Measurements from ENCODE around the gene UBE2QL1.

Gene UBE2QL1

DNA sequence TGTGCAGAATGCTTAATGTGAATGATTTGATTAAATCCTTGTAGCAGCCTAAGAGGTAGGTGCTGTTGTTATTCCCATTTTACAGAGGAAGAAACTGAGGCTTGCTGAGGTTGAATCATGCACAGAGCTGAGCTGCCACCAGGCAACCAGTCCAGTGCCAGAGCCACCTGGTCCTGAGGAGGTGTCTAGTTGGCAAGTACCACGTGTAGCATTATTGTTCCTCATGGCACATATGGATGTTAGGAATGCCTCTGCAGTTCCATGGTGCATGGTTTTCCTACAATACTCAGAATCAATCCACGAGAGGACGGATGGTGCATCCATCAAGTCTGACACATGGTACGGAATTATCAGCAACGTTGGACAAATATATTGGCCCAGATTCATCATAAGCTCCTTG, 8.9 kb downstream of the UBE2QL1 start:
- H3K36me3 Mint-ChIP-seq (ENCODE audit: low read depth), result no peaks in the 10 kb centered on the region
- DNase-seq, result no peak
- H3K9me3 Mint-ChIP-seq, result no peaks in the 10 kb centered on the region
- H3K27ac Mint-ChIP-seq, result no peak overlapping the region
- no peak overlapping the region for H3K4me3 Mint-ChIP-seq
- ATAC-seq, result no peak
- no peaks in the 10 kb centered on the region for H3K4me1 Mint-ChIP-seq
- peaks cover 39% of the 10 kb centered on the region for H3K27me3 Mint-ChIP-seq

DNA sequence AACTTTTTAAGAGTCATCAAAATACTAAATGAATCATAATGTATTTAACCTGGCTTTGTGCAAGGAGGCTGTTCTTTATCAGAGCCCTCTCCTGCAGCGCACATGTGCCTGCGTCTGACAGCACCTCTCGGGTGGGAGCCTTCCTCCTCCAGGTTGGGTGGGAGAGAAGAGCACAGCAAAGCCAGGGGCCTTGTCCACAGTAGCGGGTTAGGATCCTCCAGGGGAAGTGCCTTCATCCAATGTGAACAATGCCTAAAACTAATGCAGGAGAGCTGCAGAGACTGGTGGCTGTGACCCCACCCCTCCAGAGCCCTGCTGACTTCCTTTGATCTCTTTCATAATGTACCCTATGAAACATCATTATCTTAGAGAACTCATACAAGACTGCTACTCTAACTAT, 10.2 kb downstream of the UBE2QL1 start:
- peaks cover 31% of the 10 kb centered on the region for H3K27me3 Mint-ChIP-seq
- no peak for ATAC-seq
- H3K4me3 Mint-ChIP-seq, result no peak overlapping the region
- H3K9me3 Mint-ChIP-seq, result no peaks in the 10 kb centered on the region
- H3K27ac Mint-ChIP-seq, result no peak overlapping the region
- no peak for DNase-seq
- H3K36me3 Mint-ChIP-seq (ENCODE audit: low read depth), result no peaks in the 10 kb centered on the region
- H3K4me1 Mint-ChIP-seq, result no peaks in the 10 kb centered on the region

DNA sequence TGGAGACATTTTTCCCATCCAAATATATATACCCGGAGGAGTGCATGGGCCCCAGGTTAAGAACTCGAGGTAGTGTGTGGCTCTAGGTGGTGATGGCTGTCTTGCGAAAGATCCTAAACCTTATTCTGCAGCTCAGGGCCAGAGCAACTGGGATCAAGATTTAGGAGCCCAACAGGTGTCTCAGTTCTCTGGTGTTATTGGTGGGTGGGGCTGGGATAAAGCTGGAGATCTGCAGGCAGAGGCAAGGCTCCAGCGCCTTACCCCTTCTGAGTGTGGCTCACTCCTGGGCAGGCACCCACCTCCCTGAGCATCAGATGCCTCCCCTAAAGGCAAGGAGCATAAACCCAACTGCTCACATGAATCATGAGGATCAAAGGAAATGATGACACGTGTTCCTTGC, 11.2 kb downstream of the UBE2QL1 start:
- Mint-ChIP-seq H3K27ac (no peak overlapping the region), H3K27me3 (peaks cover 24% of the 10 kb centered on the region), H3K9me3 (no peaks in the 10 kb centered on the region), H3K36me3 (ENCODE audit: low read depth) (no peaks in the 10 kb centered on the region), H3K4me3 (no peak overlapping the region), H3K4me1 (no peaks in the 10 kb centered on the region)
- ATAC-seq, result no peak
- no peak for DNase-seq

DNA sequence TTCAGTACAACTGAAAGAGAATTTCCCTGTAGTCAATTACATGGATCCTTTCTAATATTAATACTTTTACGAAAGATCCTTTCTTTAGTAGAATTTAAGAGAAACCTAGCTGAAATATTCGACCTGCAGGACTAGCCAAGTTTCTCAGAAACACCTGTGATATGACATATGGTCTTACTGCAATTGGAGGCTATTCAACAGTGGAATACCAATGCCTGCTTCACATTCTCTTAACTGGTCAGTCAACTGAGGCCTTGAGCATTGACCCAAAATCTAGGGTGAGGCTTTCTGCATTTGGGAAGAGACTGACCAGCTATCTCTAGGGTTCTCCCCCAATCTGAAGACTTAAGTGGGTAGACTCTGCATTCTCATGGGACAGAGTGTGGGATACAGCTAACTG, 12.3 kb downstream of the UBE2QL1 start:
- ATAC-seq, result no peak
- Mint-ChIP-seq H3K4me3 (no peak overlapping the region), H3K27me3 (peaks cover 16% of the 10 kb centered on the region), H3K27ac (no peak overlapping the region), H3K36me3 (ENCODE audit: low read depth) (no peaks in the 10 kb centered on the region), H3K9me3 (no peaks in the 10 kb centered on the region), H3K4me1 (no peaks in the 10 kb centered on the region)
- DNase-seq, result no peak

- H3K27ac Mint-ChIP-seq, result no peak overlapping the region
- H3K4me3 Mint-ChIP-seq, result no peak overlapping the region
- no peaks in the 10 kb centered on the region for H3K36me3 Mint-ChIP-seq (ENCODE audit: low read depth)
- no peaks in the 10 kb centered on the region for H3K9me3 Mint-ChIP-seq
- ATAC-seq (no peak), DNase-seq (no peak)
- H3K27me3 Mint-ChIP-seq, result peaks cover 13% of the 10 kb centered on the region
- no peaks in the 10 kb centered on the region for H3K4me1 Mint-ChIP-seq
Measured at GRCh38 chr5:6461793-6462650, 13.4 kb downstream of the UBE2QL1 start.

- Mint-ChIP-seq H3K36me3 (ENCODE audit: low read depth) (no peaks in the 10 kb centered on the region), H3K4me3 (no peak overlapping the region), H3K9me3 (no peaks in the 10 kb centered on the region), H3K27me3 (peaks cover 7% of the 10 kb centered on the region), H3K4me1 (no peaks in the 10 kb centered on the region), H3K27ac (no peak overlapping the region)
- ATAC-seq (no peak), DNase-seq (no peak)
Measured at GRCh38 chr5:6462671-6463070, 14.0 kb downstream of the UBE2QL1 start.

GRCh38 chr5:6464441-6464840, 15.8 kb downstream of the UBE2QL1 start:
- Mint-ChIP-seq H3K27me3 (peaks cover 4% of the 10 kb centered on the region), H3K27ac (no peak overlapping the region), H3K36me3 (ENCODE audit: low read depth) (no peaks in the 10 kb centered on the region), H3K9me3 (no peaks in the 10 kb centered on the region), H3K4me1 (no peaks in the 10 kb centered on the region), H3K4me3 (no peak overlapping the region)
- ATAC-seq (no peak), DNase-seq (no peak)

- no peak overlapping the region for H3K4me3 Mint-ChIP-seq
- DNase-seq (no peak), ATAC-seq (no peak)
- no peaks in the 10 kb centered on the region for H3K9me3 Mint-ChIP-seq
- H3K36me3 Mint-ChIP-seq (ENCODE audit: low read depth), result no peaks in the 10 kb centered on the region
- H3K4me1 Mint-ChIP-seq, result no peaks in the 10 kb centered on the region
- H3K27me3 Mint-ChIP-seq, result no peaks in the 10 kb centered on the region
- no peak overlapping the region for H3K27ac Mint-ChIP-seq
Measured at GRCh38 chr5:6465831-6466790, 17.5 kb downstream of the UBE2QL1 start.

GRCh38 chr5:6466975-6467567, 18.4 kb downstream of the UBE2QL1 start:
- Mint-ChIP-seq H3K4me1 (no peaks in the 10 kb centered on the region), H3K27ac (no peak overlapping the region), H3K27me3 (no peaks in the 10 kb centered on the region), H3K9me3 (no peaks in the 10 kb centered on the region), H3K4me3 (no peak overlapping the region), H3K36me3 (ENCODE audit: low read depth) (no peaks in the 10 kb centered on the region)
- DNase-seq (no peak), ATAC-seq (no peak)

DNA sequence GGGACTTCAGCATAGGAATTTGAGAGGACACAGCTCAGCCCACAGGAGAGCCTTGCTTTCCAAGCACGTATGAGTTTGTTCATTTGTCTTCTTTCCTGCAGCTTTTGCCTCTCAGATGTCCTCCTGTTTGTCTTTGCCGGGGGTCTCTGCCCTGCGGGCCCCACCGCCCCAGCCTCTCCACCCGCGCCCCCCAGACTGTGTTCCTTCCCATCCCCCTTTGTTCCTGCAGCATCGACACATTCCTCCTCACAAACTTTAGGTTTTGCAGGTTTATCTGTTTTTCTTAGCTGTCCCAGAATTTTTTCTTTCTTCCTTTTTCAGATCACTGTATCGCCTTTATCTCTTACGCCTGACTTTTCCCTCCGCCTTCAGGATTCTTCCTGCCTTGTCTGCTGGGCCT, 18.9 kb downstream of the UBE2QL1 start:
- H3K36me3 Mint-ChIP-seq (ENCODE audit: low read depth), result no peaks in the 10 kb centered on the region
- H3K9me3 Mint-ChIP-seq, result no peaks in the 10 kb centered on the region
- no peak overlapping the region for H3K4me3 Mint-ChIP-seq
- no peak for ATAC-seq
- H3K27ac Mint-ChIP-seq, result no peak overlapping the region
- H3K27me3 Mint-ChIP-seq, result no peaks in the 10 kb centered on the region
- DNase-seq, result no peak
- H3K4me1 Mint-ChIP-seq, result no peaks in the 10 kb centered on the region

DNA sequence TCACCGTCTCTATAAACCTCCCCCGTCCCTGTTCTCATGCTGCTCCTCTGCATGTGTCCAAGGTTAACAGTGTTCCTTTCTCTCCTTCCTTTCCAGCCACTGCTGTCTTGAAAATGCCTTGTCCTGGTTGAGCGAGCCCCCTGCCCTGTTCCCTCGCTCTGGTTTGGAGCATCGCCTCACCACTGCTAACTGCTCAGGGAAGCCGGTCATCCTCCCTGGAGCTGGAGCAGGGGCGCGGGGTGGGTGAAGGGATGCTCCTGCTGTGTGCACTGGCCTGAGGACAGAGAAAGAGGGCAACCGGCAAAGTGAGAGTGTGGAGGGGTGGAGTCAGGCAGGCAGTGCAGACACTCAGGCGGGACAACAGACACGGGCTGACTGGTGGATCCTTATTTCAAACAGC, 19.4 kb downstream of the UBE2QL1 start:
- Mint-ChIP-seq H3K4me1 (no peaks in the 10 kb centered on the region), H3K27ac (no peak overlapping the region), H3K36me3 (ENCODE audit: low read depth) (no peaks in the 10 kb centered on the region), H3K9me3 (no peaks in the 10 kb centered on the region), H3K27me3 (peaks cover 2% of the 10 kb centered on the region), H3K4me3 (no peak overlapping the region)
- ATAC-seq (no peak), DNase-seq (no peak)

DNA sequence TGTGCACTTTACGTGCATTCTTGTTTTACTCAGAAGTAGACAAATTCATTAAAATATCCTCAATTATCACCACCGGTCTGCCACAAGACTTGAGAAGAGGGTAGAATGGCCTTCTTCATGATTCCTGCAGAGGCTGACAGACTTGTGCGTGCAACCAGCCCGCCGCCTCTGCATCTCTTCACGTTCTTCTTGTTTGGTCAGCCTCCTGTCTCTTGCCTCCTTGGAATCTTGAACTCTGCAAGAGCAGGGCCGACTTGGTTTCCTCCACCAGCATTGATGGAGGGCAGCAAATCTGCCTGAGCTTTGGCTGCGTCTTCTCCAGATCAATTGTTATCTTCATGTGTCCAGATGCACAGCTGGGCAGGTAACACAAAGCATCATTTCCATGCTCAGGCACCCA, 20.2 kb downstream of the UBE2QL1 start:
- Mint-ChIP-seq H3K36me3 (ENCODE audit: low read depth) (no peaks in the 10 kb centered on the region), H3K27me3 (peaks cover 2% of the 10 kb centered on the region), H3K27ac (no peak overlapping the region), H3K4me3 (no peak overlapping the region), H3K4me1 (no peaks in the 10 kb centered on the region), H3K9me3 (no peaks in the 10 kb centered on the region)
- ATAC-seq (no peak), DNase-seq (no peak)

DNA sequence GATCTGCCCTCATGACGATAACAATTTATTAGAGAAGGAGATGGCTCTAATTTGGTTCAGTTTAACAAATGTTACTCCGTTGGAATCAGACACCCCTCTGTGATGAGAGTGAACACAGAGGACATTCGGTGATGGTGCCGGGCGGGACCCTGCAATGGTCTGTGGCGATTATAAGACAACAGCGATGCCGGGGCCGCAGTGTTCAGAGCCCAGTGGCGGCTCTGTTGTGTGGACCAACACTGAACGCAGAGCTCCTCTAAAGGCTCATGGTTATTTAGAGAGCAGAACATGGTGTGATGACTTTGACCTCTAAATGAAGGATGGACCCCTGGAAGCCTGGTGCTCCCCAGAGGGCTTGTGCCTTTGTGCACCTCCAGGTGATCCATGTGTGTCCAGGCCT, 21.2 kb downstream of the UBE2QL1 start:
- no peak overlapping the region for H3K27ac Mint-ChIP-seq
- ATAC-seq, result no peak
- H3K27me3 Mint-ChIP-seq, result peaks cover 2% of the 10 kb centered on the region
- no peaks in the 10 kb centered on the region for H3K9me3 Mint-ChIP-seq
- H3K4me3 Mint-ChIP-seq, result no peak overlapping the region
- H3K4me1 Mint-ChIP-seq, result no peaks in the 10 kb centered on the region
- DNase-seq, result no peak
- H3K36me3 Mint-ChIP-seq (ENCODE audit: low read depth), result no peaks in the 10 kb centered on the region

- Mint-ChIP-seq H3K4me3 (no peak overlapping the region), H3K27me3 (peaks cover 2% of the 10 kb centered on the region), H3K27ac (no peak overlapping the region), H3K36me3 (ENCODE audit: low read depth) (no peaks in the 10 kb centered on the region), H3K9me3 (no peaks in the 10 kb centered on the region), H3K4me1 (no peaks in the 10 kb centered on the region)
- ATAC-seq (no peak), DNase-seq (no peak)
Measured at GRCh38 chr5:6470672-6471071, 22.0 kb downstream of the UBE2QL1 start.

DNA sequence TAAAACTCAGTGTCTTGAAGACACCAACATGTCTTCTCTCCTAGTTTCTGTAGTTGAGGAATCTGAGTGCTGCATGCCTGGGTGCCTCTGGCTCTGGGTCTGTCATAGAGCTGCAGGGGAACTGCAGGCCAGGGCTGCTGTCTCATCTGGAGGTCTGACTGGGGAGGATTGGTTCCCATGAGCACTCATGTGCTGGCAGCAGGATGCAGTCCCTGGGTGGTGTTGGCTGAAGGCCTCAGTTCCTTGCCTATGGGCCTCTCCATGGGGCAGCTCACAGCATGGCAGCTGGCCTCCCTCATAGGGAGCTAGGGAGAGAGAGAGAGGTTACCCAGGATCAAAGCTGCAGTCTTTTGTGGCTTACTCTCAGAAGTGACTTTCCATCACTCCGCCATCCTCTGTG, 22.6 kb downstream of the UBE2QL1 start:
- no peak for DNase-seq
- no peaks in the 10 kb centered on the region for H3K9me3 Mint-ChIP-seq
- no peak for ATAC-seq
- no peaks in the 10 kb centered on the region for H3K4me1 Mint-ChIP-seq
- H3K4me3 Mint-ChIP-seq, result no peak overlapping the region
- no peak overlapping the region for H3K27ac Mint-ChIP-seq
- peaks cover 3% of the 10 kb centered on the region for H3K27me3 Mint-ChIP-seq
- no peaks in the 10 kb centered on the region for H3K36me3 Mint-ChIP-seq (ENCODE audit: low read depth)
